ENCODE results near the gene HRH1.
"Not testable (repeated sequence)": the region's sequence is repeated elsewhere in the genome, so short reads cannot be mapped to it uniquely, and the experiment has no call there.

- not testable (repeated sequence) for TF ChIP-seq POLR2A (IDR thresholded peaks at IDR 0.05; ENCODE audit: low read depth, low read length); CTCF (IDR thresholded peaks at IDR 0.05; ENCODE audit: extremely low read depth in 1 of 2, insufficient read depth in 1 of 2, low read depth in 1 of 2, low read length in 2 of 2); MAX (IDR thresholded peaks at IDR 0.05; ENCODE audit: insufficient read depth, insufficient read length); POLR2AphosphoS5 (IDR thresholded peaks at IDR 0.05; ENCODE audit: insufficient read depth, low read depth, low read length); JUN (IDR thresholded peaks at IDR 0.05; ENCODE audit: borderline replicate concordance, insufficient read depth, insufficient read length, low read depth); EZH2 (IDR thresholded peaks at IDR 0.05; ENCODE audit: borderline replicate concordance, low read depth, low read length, severe bottlenecking); FOS (IDR thresholded peaks at IDR 0.05; ENCODE audit: borderline replicate concordance, insufficient read depth, low read length); GATA2 (IDR thresholded peaks at IDR 0.05; ENCODE audit: insufficient read depth, insufficient read length, low read depth, low read length)
These were observed 63.1 kb downstream of the HRH1 start for GRCh38 chr3:11217370-11217769.
